Stimulated activated CD4-positive, alpha-beta T cell treated with anti-CD3 and anti-CD28 coated beads, Interleukin-1b, Interleukin-23, amount 100 ng/mL, for 4 hours (primary cell): ENCODE results near the gene HEATR9.
"Not testable (repeated sequence)": the region's sequence is repeated elsewhere in the genome, so short reads cannot be mapped to it uniquely, and the experiment has no call there.

Source experiments
- DNase-seq, 2 donors: peaks; one replicate each; pipeline ENCODE4 v3.0.0-alpha.2; 2020; ENCODE audit warnings: low read depth in 2 of 2

Gene HEATR9, protein sequence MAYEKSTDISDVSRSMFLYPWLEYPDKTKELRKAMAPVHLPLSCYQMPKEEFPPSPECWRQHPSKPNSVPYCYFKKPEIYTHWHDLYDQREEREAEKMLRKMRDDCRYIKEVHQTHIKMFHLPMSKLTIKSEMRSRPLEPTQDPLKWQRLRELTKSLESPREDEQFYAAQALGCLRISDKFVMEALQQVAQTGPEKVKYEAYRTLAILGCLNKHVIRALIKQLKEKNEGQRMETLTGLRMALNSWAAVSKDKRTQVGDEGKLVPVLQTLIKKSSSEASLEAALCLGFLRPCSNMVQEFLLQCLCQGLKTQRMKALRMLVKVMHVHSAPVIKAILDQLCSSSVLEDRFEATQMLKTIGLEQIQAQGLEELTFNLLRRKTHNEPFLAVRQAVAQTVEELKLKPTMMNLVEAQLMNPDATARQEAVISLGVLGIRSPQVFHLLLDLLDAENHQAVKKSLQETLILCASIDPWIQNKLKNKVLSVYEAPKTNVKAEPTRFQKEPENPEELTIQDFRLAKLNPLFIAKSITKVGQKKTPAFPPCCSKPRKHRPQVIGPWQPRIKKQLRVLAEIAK

DNA sequence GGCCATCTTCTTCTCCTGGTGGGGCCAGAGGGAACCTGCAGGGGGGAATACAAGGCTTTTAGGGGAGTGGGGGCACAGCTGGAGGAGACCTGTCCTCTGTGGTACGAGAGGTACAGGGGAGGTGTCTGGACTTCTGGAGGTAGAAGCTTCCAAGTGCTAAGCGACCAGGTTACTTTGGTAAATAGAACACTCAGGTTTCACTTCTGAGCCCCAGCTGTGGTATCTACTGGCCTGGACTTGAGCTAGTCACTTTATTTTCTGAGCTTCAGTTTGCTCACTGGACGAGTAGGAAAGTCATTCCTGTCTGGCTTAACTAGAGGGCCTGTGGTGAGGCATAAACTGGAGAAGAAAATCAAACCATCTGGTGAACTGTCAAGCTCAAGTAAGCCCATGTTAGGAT lies at the start of gene HEATR9:
TSS of gene HEATR9 (minus strand) at position 155 of the 400 bp plus-strand sequence. CDS start at position 6, 149 bp downstream.
- DNase-seq = no peak

DNA sequence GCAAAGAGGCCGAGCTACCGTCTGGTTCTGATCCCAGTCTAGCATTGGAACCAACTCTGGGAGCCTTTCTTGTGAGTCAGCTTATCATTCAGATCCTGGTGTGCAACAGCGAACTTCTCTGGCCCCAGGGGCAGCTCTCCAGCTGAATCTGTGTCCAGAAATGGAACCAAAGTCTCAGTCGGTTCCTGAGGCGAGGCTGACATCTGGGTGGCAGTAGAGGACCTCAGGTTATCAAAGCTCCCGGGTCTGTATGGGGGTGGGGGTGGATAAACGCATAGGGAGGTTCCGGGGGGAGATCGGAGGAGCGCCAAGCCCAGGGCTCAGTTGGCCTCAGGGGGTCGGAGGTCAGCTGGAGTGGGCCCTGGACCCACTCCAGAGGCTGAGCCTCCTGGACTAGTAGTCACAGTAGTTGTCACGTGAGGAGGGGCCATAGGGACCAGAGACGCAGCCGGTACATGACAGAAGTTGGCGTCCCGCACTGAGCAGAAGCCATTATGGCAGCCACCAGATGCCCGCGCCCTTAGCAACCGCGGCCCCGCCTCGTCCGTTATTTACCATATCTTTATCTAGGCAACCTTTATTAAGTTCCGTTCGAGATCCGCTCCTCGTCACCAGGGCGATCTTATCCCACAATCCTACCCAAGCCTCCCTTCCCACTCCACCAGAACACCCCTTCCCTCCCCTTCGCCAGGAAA lies 49.0 kb upstream of the HEATR9 start:
- no peak for DNase-seq

DNA sequence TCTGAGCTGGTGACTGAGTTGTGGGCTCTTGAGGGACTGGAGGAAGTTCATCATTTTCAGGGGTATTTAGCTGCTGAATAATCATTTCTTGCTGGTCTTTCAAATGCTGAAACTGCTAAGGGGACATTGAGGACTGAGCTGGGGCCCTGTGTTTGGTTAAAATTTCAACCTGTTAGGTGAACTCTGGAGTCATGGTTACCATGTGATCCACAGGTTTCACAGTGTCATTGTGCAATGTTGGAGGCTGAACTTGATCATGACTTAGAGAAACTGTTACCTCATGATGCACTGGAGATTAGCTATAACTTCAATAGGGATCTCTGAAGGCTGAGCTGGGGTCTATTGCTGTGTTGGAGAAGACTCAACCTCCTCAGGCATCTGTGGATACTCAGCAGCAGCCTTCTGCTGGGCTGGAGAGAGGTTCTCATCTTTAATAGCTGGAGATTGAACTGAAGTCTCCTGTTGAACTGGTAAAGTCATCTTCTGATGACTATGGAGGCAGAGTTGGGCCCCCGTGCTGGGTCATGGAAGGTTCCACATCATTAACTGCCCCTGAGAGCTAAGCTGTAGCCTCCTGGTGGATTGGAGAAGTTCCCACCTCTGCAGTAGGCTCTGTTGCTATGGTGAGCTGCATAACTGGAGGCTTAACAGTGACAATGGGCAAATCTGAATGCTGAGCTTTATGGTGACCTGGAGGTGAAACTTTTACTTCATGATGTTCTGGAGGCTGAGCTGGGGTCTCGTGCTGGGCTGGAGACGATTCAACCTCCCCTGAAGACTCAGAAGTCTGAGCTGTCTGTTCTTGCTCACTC lies 46.7 kb upstream of the HEATR9 start:
- no peak for DNase-seq

DNA sequence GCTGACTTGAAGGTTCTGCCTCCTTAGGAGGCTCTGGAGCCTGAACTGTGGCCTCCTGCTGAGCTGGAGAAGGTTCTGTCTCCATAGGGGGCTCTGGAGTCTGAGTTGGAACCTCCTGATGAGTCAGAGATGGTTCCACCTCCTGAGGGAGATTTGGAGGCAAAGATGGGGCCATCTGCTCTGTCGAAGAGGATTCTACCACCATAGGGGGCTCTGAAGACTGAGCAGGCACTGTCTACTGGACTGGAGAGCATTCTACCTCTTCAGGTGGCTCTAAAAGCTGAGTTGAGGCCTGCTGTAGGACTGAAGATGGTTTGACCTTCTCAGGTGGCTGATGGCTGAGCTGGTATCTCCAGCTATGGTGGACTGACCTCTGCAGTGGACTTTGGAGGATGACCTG lies 45.7 kb upstream of the HEATR9 start:
- no peak for DNase-seq

DNA sequence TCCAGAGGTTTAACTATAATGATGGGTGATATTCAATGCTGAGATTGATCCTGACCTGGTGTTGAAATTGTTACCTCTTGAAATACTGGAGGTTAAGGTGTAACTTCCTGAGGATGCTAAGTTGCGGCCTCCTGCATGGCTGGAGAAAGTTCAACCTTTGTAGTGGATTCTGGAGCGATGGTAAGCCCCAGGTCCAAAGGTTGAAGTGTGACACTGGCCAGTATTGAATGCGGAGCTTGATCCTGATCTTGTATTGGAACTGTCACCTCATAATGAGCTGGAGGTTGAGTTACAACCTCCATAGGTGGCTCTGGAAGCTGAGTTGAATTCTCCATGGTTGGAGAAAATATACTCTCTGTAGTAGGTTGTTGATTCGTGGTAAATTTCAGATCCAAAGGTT lies 44.9 kb upstream of the HEATR9 start:
- no peak for DNase-seq

DNA sequence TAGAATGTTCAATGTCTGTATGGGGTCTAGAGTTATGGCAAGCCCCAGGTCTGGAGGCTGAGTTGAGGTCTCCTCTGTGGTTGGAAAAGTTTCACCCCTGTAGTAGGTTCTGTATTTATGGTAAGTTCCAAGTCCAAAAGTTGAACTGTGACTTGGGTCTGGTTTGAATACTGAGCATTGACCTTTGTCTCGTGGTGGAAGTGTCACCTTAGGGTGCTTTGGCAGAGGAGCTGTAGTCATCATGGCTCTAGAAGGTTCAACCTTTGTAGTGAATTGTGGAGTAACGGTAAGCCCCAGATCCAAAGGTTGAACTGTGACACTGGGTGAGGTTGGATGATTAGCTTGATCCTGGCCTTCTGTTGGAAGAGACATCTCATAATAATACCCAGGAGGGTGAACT lies 44.3 kb upstream of the HEATR9 start:
- DNase-seq = no peak

DNA sequence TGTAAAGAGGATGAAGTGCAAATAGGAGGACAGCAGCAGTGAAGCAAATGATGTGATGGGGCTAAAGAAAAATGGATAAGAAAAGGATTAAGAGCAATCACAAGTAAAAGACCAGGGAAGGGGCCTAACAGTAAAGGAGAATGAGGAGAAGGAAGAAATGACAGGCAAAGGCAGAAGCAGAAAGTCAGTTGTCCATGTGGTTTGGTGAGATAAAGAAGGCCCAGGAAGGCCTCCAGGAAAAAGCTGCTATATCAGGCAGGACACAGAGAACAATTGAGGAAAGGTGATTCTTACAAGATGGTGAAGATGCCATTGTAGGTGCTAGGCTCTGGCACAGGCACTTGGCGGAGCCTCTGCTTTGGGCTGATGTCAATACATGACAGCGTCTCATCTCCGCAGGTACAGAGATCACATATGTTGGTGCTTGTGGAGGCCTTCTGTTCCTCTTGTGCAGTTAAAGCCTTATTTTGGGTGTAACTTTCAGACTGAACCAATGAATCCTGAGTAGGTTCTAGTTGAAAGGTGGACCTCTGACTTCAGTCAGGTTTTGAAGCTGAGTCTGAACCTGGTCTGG lies 43.7 kb upstream of the HEATR9 start:
- no peak for DNase-seq

DNA sequence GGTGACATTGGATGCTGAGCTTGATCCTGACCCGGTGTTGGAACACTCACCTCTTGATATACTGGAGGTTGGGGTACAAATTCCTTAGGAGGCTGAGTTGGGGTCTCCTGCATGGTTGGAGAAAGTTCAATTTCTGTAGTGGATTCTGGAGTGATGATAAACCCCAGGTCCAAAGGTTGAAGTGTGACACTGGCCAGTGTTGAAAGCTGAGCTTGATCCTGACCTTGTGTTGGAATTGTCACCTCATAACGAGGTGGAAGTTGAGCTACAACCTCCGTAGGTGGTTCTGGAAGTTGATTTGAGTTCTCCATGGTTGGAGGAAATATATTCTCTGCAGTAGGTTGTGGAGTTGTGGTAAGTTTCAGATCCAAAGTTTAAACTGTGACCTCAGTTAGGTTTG lies 40.7 kb upstream of the HEATR9 start:
- no peak for DNase-seq

DNA sequence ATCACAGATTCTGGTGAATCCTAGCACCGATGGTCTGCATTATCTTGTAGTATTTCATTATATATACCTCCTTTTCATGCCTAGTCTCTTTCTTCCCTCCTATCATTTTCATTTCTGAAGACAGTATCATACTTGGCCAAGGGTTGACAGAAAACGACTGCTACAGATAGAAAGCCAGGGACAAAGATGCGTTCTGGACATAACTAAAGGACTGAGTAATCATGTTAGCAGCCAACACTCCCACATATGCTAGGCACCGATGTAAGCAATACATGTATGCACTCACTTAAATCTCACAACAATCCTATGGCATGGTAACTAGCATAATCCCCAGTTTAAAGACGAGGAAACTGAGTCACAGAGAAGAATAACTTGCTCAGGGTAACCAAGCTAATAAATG lies 39.0 kb upstream of the HEATR9 start:
- DNase-seq = no peak

DNA sequence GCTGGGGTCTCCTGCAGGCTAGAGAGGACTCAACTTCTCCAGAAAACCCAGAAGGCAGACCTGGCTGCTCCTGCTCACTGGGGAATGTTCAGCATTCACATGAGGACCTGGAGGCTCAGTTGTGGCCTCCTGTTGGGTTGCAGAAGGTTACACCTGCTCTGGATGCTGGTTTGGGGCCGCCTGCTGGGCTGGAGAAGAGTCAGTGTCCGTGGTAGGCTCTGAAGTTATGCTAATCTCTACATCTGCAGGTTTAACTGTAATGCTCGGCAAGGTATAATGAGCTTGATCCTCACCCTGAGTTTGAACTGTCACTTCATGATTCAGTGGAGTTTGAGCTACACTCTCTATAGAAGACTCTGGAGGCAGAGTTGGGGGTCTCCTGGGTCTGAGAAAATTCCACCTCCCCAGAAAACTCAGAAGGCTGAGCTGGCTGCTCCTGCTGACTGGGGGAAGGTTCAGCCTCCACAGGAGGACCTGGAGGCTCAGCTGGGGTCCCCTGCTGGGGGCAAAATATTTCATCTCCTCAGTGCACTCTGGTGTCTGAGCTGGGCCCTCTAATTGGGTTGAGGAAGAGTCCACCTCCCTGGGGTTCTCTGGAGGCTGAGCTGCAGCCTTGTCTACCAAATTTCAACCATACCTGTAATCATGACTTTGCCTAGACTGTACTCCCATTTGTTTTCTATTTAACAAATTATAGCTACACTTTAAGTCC lies 38.4 kb upstream of the HEATR9 start:
- DNase-seq = no peak

DNA sequence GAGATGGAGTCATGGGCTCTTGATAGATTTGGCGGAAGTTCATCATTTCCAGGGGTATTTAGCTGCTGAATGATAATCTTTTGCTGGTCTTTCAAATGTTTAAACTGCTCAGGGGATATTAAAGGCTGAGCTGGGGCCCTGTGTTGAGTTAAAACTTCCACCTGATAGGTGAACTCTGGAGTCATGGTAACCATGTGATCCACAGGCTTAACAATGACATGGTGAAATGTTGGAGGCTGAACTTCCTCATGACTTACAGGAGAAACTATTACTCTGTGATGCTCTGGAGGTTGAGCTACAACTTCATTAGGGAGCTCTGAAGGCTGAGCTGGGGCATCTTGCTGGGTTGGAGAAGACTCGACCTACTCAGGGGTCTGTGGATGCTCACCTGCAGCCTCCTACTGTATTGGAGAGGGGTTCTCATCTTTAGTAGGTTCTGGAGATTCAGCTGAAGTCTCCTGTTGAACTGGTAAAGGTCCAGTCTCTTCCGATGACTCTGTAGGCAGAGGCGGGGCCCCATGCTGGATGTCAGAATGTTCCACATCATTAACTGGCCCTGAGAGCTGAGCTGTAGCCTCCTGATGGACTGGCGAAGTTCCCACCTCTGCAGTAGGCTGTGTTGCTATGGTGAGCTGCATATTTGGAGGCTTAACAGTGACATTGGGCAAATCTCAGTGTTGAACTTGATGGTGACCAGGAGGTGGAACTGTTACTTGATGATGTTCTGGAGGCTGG lies 37.7 kb upstream of the HEATR9 start:
- DNase-seq = no peak

DNA sequence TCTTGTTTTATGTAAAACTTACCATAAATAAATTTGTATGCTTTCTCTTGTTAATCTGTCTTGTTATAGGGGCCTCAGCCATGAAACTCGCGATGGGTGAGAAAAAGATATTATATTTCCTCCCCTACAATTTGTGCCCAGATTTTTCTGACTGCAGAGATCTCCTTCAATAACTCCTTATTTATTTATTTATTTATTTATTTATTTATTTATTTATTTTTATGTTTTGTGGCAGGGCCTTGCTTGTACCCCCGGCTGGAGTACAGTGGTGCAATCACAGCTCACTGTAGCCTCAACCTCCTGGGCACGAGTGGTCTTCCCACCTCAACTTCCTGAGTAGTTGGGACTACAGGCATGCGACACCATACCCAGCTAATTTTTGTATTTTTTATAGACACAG lies 34.8 kb upstream of the HEATR9 start:
- DNase-seq = no peak

DNA sequence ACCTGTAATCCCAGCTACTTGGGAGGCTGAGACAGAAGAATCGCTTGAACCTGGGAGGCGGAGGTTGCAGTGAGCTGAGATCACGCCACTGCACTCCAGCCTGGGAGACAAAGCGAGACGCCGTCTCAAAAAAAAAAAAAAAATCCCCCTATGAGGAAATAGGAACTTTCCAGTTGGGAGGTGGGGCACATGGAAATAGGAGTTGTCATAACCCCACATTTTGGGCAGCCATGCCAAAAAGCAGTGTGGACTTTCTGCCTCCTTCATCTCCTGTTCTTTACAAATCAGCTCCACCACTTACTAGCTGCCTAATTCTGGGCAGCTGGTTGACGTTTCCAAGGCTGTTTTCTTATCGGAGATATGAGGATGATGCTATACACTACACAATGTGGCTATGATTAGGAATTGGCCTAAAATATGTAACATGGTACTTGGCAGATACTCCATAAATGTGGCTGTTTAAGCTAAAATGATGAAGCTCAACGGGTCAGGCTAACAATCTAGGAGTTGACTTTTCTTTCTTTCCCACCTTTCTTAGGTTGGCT lies 33.0 kb upstream of the HEATR9 start:
- no peak for DNase-seq

DNA sequence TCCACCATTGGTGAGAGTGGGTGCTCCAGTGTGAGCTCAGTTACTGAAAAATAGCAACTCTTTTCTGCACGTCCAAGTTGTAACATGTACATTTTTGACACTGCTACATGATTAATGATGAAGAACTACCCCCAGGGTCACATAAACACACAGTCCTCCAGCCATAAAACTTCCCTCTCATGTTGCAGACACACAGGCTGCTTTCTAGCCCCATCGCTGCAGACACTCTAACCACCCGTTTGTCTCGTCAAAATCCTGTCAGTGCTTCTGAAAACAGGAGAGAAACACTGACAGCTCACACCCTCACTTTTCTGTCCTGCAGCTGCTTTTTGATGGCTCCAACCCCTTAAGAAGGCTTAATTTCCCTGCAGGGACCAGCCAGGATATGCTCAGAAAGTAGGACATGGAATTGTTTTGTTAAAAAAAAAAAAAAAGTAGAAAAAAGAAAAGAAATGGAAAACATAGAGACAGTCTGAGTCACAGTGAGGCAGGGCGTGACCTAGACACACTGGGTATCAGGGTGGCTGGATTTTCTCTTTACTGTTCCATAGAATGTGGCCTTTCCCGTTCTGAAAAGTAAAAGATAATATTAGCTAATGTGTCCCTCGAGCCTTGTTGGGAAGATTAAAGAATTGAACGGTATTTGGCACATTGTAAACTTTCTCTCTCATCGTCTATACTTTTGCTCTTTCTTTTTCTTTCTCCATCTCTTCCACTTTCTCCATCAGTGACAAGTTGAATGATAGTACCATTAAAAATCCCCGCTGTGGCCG lies 32.2 kb upstream of the HEATR9 start:
- no peak for DNase-seq

DNA sequence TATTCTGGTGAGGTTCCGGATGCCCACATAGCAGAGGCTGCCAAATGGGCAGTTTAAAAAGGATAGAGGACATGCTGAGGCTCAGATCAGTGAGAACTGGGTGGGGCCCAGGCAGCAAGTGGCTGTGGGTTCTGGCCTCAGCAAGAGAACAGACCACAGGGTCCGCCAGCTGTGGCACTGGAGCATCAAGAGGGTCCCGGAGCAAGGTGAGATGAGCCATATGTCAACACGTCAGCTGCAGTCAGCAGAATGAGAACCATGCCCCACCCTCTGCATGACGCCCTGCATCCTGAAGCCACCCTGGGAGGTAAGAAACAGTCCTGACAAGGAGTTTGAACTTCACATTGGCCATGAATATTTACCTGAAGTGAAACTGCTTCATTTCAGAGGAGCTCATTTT lies 31.6 kb upstream of the HEATR9 start:
- DNase-seq = no peak

DNA sequence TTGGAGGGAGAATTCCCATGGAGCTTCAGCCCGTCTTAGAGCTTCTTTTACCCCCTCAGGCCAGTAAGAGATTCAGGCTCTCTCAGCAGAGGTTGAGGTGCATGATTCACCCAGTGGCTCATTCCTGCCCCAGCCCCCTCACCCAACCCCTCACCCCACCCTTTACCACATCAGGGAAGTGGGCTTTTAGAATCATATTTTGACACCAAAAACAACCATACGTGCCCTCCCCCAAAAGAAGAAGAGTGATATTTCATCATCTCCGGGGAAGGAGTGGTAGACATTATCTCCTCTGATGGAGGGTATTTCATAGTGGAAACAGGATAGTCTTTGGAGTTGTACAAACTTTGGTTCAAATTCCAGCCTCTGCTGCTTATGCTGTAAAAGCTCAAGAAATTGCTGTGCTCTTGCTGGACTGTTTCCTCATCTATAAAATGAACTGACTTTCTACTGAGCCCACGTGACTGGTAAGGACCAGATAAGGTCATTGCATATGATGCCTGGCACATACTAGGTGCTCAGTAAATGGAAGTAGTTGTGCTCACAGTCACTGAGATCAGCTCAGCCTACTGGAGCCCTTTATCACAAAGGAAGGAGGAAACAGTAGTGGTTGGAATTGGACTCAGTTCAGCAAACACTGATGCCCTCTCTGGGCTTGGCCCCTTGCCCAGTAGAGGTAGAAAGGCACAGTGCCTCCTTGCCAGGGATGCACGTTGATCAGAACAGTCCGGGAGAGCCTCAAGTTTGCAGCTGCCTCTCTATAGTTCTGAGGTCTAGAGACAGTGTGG lies 29.8 kb upstream of the HEATR9 start:
- DNase-seq = no peak

DNA sequence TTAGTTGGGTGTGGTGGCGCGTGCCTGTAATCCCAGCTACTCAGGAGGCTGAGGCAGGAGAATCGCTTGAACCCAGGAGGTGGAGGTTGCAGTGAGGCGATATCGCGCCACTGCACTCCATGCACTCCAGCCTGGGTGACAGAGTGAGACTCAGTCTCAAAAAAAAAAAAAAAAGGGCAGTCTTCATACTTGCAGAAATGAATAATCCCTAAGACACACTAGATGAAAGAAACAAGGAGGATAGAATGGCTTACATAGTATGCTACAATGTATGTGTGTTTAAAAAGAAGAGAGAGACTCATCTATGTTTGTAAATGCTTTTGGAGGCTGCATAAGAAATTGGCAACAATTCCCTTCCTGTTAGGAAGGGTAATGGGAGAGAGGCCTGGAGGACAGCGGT lies 29.1 kb upstream of the HEATR9 start:
- DNase-seq = not testable (repeated sequence)
